Stimulated activated CD8-positive, alpha-beta memory T cell treated with anti-CD3 and anti-CD28 coated beads, Interleukin-4, amount 100 ng/mL, for 1 hour (primary cell): ENCODE results near the gene UNC5B.
"Not testable (repeated sequence)": the region's sequence is repeated elsewhere in the genome, so short reads cannot be mapped to it uniquely, and the experiment has no call there.

Experiments used
- DNase-seq, 2 donors: peaks; one replicate each; pipeline ENCODE4 v3.0.0-alpha.2; 2020; ENCODE audit warnings: low read depth in 2 of 2, low spot score in 1 of 2

The UNC5B gene

DNA sequence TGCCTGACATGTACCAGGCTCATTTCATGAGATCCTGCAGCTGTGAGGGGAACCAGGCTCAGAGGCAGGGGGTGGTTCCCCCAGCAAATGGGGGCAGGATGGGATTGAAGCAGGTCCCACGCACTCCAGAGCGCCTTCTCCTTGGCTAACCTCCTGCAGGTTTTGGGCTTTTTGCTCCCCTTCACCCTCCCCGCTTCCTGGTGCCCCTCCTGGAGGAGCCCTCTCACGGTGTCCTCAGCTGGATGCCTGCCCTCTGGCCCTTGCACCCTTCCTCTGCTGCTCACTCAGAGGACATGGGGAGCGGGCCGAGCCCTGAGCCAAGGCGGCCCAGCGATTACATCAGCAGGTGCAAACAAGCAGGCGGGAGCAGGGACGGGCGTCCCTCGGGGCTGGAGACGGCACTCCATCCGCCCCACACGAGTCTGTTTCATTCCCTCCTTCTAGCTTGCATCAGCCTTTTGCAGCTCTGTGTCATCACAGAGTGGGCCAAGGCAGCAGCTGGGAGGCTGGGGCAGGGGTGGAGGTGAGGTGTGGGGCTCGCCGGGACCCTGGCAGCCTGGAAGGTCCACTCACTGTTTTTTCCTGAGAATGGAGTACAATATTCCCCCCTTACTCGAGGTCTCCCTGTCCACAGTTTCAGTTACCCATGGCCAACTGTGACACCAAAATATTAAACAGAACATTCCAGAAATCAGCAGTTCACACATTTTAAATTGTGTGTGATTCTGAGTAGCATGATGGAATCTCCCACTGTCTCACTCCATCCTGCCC, 54.0 kb downstream of the UNC5B start:
- DNase-seq, result no peak

- DNase-seq, result no peak
These were observed 54.6 kb downstream of the UNC5B start for GRCh38 chr10:71266918-71267442.

DNA sequence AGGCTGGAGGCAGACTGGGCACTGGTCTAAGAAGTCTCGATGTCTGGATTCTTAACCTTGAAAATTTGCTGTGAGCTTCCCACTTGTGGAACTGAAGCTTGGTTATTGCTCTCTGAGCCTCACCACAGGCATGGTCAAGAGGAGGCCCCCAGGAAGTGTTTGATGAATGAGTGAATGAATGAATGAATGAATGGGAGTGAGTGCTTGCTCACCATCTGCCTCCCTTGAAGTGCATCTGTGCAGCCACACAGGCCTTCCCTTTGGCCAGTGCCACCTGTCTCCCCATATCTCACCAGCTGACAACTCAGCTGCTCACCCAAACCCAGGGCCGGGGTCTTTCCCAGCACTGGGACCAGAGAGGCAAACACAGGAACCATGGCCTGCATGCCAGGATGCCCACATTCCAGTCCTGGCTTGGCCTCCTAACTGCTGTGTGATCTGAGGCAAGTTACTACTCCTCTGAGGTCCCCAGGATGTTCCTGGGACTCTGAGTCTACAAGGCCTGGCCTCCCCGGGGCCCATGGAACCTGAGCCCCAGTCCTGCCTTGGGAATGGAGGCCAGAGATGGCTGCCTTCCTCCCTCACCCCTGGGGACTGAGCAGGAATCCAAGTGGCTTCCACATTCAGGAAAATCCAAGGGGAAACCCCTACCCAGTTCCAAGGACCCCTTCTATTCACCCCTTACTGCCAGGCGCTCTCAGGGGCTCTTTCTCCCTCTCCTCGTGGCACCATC, 55.3 kb downstream of the UNC5B start:
- no peak for DNase-seq

GRCh38 chr10:71268247-71268691, 55.9 kb downstream of the UNC5B start:
- no peak for DNase-seq

- DNase-seq, result no peak
These were observed 56.4 kb downstream of the UNC5B start for GRCh38 chr10:71268758-71269157.

DNA sequence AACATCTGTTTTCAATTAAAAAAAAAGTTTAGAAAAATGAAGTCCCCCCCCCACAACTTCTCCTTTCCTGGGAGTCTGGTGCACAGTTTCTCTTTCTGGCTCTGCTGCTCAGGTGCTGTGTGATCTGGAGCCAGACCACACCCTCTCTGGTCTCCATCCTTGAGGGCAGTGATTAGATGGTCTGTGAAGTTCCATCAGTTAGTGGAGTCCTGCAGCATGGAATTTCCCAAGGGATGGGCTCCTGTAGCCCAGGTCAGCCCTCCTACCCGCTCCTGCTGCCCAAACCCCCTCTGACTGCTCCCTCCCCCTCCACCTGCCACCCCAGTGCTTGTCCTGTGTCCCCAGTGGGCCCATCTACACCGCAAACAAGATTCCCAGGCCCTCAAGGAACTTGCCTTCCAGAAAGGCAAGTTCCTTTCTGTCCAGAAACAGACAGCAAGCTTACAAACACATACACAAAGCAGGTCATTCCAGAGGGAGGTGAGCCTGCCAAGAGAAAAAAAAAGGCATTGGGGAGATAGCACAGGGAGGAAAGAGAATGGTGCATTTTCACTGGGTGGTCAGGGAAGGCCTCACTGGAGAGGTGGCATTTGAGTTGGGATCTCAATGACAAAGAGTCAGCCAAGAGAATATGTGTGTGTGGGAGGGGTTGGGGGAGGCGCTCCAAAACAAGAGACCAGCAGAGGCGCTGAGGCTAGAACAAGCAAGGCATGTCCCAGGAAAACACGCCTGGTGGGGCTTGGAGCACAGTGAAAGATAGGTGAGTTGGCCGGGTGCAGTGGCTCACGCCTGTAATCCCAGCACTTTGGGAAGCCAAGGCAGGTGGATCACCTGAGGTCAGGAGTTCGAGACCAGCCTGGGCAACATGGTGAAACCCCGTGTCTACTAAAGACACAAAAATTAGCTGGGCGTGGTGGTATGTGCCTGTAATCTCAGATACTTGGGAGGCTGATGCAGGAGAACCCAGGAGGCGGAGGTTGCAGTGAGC, 57.2 kb downstream of the UNC5B start:
- DNase-seq, result no peak

GRCh38 chr10:71270301-71271220, 58.2 kb downstream of the UNC5B start:
- no peak for DNase-seq

GRCh38 chr10:71271662-71272055, 59.3 kb downstream of the UNC5B start:
- DNase-seq, result no peak

DNA sequence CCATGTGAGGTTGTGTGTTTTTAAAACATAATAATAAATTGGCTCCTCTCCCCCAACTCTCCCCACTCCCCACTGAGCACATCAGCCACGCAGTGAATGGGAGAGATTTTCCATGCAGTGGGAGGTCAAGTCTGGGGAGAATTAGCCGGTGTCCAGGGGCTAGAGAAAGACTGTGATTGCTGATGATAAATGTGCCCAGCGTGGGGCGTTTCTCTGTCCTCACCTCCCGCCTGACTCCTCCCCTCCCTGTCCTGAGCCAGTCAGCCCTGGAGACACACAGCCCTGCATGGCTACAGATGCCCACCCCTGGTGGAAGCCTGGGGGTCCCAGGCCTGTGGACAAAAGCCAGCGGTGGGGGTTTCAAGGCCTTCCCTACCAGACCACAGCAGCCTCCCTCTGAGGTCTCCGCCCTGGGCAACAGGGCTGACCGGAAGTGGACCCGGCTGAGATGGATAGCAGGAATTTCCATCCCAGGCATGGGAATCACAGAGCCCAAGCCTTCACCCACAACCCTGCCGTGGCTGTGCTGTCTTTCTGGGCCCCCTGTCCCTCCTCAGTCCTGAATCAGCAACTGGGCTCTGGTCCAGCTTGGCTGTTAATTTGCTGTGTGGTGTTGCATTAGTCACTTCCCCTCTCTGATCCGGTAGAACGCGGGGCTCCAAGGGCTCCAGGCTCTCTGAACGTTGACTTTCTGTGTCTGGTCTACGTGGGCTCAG, 59.8 kb downstream of the UNC5B start:
- no peak for DNase-seq

- not testable (repeated sequence) for DNase-seq
These were observed 60.6 kb downstream of the UNC5B start for GRCh38 chr10:71272974-71273373.

GRCh38 chr10:71273506-71273905, 61.1 kb downstream of the UNC5B start:
- DNase-seq, result no peak

DNA sequence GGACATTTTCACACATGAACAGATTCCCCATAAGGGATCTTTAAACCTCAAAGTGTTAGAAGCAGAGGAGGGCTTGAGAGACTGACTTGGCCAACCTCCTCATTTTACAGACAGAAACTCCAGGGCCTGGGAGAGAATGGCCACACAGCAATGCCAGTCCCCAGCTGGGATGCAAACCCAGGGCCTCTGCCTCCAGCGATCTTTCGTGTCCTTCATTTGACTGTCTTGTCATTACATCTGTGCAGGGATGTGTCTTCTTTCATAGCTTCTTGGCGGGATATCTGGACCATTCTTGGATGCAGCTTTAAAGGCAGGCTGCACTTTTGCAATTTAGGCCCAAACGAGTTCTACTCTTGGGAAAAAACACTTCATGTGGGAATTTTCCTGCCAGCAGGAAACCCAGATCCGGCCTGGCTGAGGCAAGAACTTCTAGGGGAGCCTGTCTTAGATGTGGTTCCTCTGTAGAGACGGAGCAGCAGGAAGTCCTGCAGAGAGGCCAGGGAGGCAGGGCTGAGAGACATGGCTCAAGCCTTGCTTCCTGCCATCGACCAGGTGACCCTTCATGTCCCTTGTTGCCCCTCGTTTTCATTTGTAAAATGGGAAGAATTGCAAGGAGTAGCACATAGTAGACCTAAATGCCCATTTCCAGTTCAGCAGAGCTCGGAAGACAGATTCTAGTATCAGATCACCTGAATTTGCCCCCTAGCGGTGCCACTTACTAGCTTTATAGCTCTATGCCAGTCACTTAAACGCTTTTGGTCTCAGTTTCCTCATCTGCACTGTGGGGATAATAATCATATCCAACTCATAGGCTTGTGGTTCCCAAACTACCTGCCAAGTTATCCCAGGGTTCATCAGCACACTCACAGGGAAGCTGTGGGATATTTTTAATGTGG, 62.8 kb downstream of the UNC5B start:
- DNase-seq, result no peak

DNA sequence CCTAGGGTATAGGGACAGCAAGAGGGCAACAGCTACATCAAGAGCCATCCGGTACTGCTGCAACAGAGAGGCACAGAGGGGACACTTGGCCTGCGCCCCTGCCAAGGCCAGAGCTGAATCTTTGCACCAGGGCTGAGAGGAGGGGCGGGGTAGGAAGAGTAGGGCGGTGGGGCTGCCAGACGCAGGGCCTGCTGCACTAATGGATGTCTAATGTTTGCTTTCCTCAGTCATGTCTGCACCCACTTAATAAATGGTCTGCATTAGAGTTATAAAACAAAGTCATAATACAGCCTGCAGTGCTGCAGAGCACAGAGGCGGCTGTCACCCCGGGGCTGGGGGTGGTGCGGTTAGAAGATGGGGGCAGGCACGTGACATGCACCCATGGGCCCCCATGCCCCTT, 64.5 kb downstream of the UNC5B start:
- DNase-seq, result no peak

GRCh38 chr10:71277914-71278665, 65.7 kb downstream of the UNC5B start:
- no peak for DNase-seq

DNA sequence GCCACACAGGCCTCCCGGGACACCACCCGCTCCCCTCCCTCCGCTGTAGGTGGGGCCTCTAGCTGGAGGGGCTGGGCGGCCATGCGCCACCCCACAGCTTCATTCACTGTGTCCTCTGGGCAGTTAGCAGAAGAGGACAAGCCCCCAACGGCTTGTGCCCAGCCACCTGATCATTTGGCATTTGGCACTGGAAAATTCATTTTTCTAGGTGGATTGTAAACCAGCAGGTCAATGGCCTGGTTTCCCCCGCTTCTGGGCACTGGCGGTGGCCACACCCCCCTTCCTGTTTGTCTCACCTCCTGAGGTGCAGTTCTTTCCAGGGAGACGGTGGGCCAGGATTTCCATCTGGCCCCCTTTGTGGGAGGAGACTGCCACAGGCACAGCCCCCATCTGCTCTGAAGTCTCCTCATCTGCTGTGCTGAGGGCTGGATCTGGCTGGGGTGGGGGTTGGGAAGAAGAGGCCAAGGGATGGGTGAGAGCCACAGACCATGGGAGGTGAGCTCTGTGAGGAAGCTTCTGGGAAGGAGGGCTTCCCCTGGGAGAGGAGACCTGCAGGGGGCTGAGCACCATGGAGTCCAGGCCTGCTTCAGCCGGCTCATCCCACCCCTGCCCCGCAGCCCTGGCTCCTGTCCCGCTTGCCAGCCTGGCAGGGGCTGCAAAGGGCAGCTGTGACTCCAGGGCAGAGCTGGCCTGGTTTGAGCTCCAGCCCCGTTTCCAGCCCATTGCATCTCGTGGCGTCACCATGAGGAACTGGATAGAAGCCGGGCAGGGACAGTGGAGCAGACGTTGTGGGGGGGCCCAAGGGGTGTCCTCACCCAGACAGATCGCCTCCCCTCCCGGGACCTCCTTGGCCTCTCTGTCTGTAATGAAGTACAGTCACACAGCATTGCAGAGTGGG, 66.6 kb downstream of the UNC5B start:
- no peak for DNase-seq

GRCh38 chr10:71279590-71280170, 67.3 kb downstream of the UNC5B start:
- DNase-seq, result no peak
